HCT116 (cell line): ENCODE data around the gene ADAMTS14. TPM values are rescaled to one million over a fixed set of nuclear protein-coding genes. Genes with fewer than 3 reads are reported as not detected.

Experiments
- ATAC-seq: fragments of 200-7000 bp; cut with Tn5 transposase; 2 replicates; pipeline ENCODE4 v1.9.1; 2020; ENCODE audit warnings: mild to moderate bottlenecking, moderate library complexity
- BruUV-seq: library from RNA; stranded (reverse); fragments of 400-500 nt; replicated peaks from 2 replicates; lab custom pipeline; 2021; lab: Mats Ljungman, UMichigan
- CTCF ChIA-PET: fragments of 300-600 bp; sonication (Branson Sonifier 250); formaldehyde crosslinking; loops from one replicate; lab custom pipeline; 2021; ENCODE audit warnings: antibody characterized with exemption; lab: Charles Lee
- POLR2A ChIA-PET: fragments of 300-600, 350-600 bp; sonication (Branson Sonifier 250); formaldehyde crosslinking; loops from one replicate; lab custom pipeline; 2021; ENCODE audit warnings: antibody characterized with exemption; lab: Charles Lee
- RAD21 ChIA-PET, 2 experiments: fragments of 300-600 bp; sonication (Branson Sonifier 250); formaldehyde crosslinking; loops; one replicate each; lab custom pipeline; 2023; ENCODE audit warnings: low total read pairs in 2 of 2; ENCODE audit not compliant: uncharacterized antibody in 2 of 2, unreplicated experiment in 2 of 2, low non-redundant PET in 1 of 2; lab: Charles Lee
- DNase-seq: peaks from one replicate; pipeline ENCODE4 v3.0.0-alpha.2; 2010; ENCODE audit warnings: low read depth, low spot score
- H2AFZ ChIP-seq: fragments of 200-600 bp; shearing (Covaris generic), sonication (generic); 2 replicates; pipeline ENCODE4 v1.6.1; 2017; ENCODE audit warnings: low read depth, mixed run types, mixed read lengths, antibody characterized with exemption, low read length; ENCODE audit not compliant: poor library complexity, severe bottlenecking
- H3K27ac ChIP-seq: 2 replicates; pipeline ENCODE4 v1.5.1; 2012; ENCODE audit warnings: low read depth, low read length
- H3K27me3 ChIP-seq: fragments of 200-600 bp; sonication (generic); 2 replicates; pipeline ENCODE4 v1.6.1; 2016; ENCODE audit warnings: mixed run types, low read length, mixed read lengths; ENCODE audit not compliant: insufficient read depth
- H3K36me3 ChIP-seq, 2 experiments: fragments of 200-500 bp in 1 of 2; fragments of 200-600 bp in 1 of 2; sonication (Bioruptor generic) in 1 of 2; sonication (generic) in 1 of 2; 2 replicates each; pipeline versions ENCODE4 v1.5.1 to v1.6.1; 2014 to 2016; ENCODE audit warnings: low read length in 2 of 2, inconsistent platforms in 1 of 2, mixed read lengths in 1 of 2, mixed run types in 1 of 2; ENCODE audit not compliant: insufficient read depth in 2 of 2, control insufficient read depth in 1 of 2
- H3K4me1 ChIP-seq, 2 experiments: fragments of 200-600 bp in 1 of 2; sonication (generic) in 1 of 2; 2 replicates each; pipeline versions ENCODE4 v1.5.1 to v1.6.1; 2012 to 2017; ENCODE audit warnings: low read length in 2 of 2, inconsistent platforms in 1 of 2, mild to moderate bottlenecking in 1 of 2, mixed read lengths in 1 of 2, mixed run types in 1 of 2, moderate library complexity in 1 of 2; ENCODE audit not compliant: insufficient read depth in 2 of 2, control insufficient read depth in 1 of 2
- H3K4me2 ChIP-seq: fragments of 200-600 bp; sonication (generic); 2 replicates; pipeline ENCODE4 v1.6.1; 2017; ENCODE audit warnings: mixed run types, low read length, mixed read lengths
- H3K4me3 ChIP-seq, 2 experiments: fragments of 200-600 bp in 1 of 2; sonication (generic) in 1 of 2; replicated peaks in 1 of 2; 2 replicates each; pipeline ENCODE4 v1.5.1; 2011 to 2016; ENCODE audit warnings: low read length in 2 of 2, control low read depth in 1 of 2, low read depth in 1 of 2, mild to moderate bottlenecking in 1 of 2, mixed read lengths in 1 of 2, mixed run types in 1 of 2
- H3K79me2 ChIP-seq: fragments of 200-600 bp; sonication (generic); 2 replicates; pipeline ENCODE4 v1.6.1; 2017; ENCODE audit warnings: mild to moderate bottlenecking, mixed run types, low read length, moderate library complexity, mixed read lengths; ENCODE audit not compliant: insufficient read depth
- H3K9ac ChIP-seq: fragments of 200-600 bp; sonication (generic); 2 replicates; pipeline ENCODE4 v1.6.1; 2016; ENCODE audit warnings: low read length, mixed read lengths
- H3K9me2 ChIP-seq: fragments of 200-600 bp; sonication (generic), shearing (Covaris generic); 2 replicates; pipeline ENCODE4 v1.6.1; 2017; ENCODE audit warnings: mixed run types, mild to moderate bottlenecking, moderate library complexity; ENCODE audit not compliant: insufficient read depth
- H3K9me3 ChIP-seq, 2 experiments: fragments of 200-500 bp in 1 of 2; fragments of 200-600 bp in 1 of 2; sonication (Bioruptor generic) in 1 of 2; sonication (generic) in 1 of 2; 2 replicates each; pipeline ENCODE4 v1.6.1; 2014 to 2017; ENCODE audit warnings: low read length in 2 of 2, mixed read lengths in 2 of 2, inconsistent platforms in 1 of 2, low read depth in 1 of 2, mild to moderate bottlenecking in 1 of 2, mixed run types in 1 of 2, moderate library complexity in 1 of 2; ENCODE audit not compliant: control insufficient read depth in 1 of 2, insufficient read depth in 1 of 2
- H4K20me1 ChIP-seq: fragments of 200-600 bp; sonication (generic), shearing (Covaris generic); 2 replicates; pipeline ENCODE4 v1.6.1; 2017; ENCODE audit warnings: mixed run types, mild to moderate bottlenecking, moderate library complexity; ENCODE audit not compliant: insufficient read depth
- CBX3 ChIP-seq: IDR thresholded peaks from 2 replicates; pipeline ENCODE4 v1.6.1; 2012; ENCODE audit warnings: low read depth
- EGR1 ChIP-seq: IDR thresholded peaks from 2 replicates; pipeline ENCODE4 v1.6.1; 2012; ENCODE audit warnings: low read depth
- ELF1 ChIP-seq: IDR thresholded peaks from 2 replicates; pipeline ENCODE4 v1.6.1; 2012; ENCODE audit warnings: low read depth, borderline replicate concordance
- JUND ChIP-seq: IDR thresholded peaks from 2 replicates; pipeline ENCODE4 v1.6.1; 2012
- POLR2AphosphoS5 ChIP-seq: IDR thresholded peaks from 2 replicates; pipeline ENCODE4 v1.6.1; 2011; ENCODE audit warnings: mild to moderate bottlenecking, low read depth, low read length, moderate library complexity
- RAD21 ChIP-seq: IDR thresholded peaks from 2 replicates; pipeline ENCODE4 v1.6.1; 2012; ENCODE audit warnings: low read depth, mild to moderate bottlenecking
- REST ChIP-seq: IDR thresholded peaks from 2 replicates; pipeline ENCODE4 v1.6.1; 2012; ENCODE audit warnings: low read depth
- SIN3A ChIP-seq: IDR thresholded peaks from 2 replicates; pipeline ENCODE4 v1.6.1; 2012; ENCODE audit warnings: low read depth
- SP1 ChIP-seq: IDR thresholded peaks from 2 replicates; pipeline ENCODE4 v1.6.1; 2012; ENCODE audit warnings: low read depth
- SRF ChIP-seq: IDR thresholded peaks from 2 replicates; pipeline ENCODE4 v1.6.1; 2012; ENCODE audit warnings: low read depth
- TCF7L2 ChIP-seq: IDR thresholded peaks from 2 replicates; pipeline ENCODE4 v1.7.0; 2011; ENCODE audit warnings: borderline replicate concordance, inconsistent platforms; ENCODE audit not compliant: insufficient read depth, insufficient read length; ENCODE audit errors: extremely low read depth
- YY1 ChIP-seq: IDR thresholded peaks from 2 replicates; pipeline ENCODE4 v1.6.1; 2011; ENCODE audit warnings: low read length, low read depth, moderate library complexity, mild to moderate bottlenecking; ENCODE audit not compliant: insufficient replicate concordance; ENCODE audit errors: extremely low read depth
- ZFX ChIP-seq: fragments of 450-650 bp; IDR thresholded peaks from 2 replicates; pipeline ENCODE4 v1.6.1; 2017
- ZNF274 ChIP-seq: fragments of 200-500 bp; sonication (Bioruptor generic); IDR thresholded peaks from 2 replicates; pipeline ENCODE4 v1.6.1; 2014; ENCODE audit warnings: mild to moderate bottlenecking, low read depth, low read length, inconsistent platforms
- intact Hi-C: fragments of 100-400 bp; cut with micrococcal nuclease; formaldehyde crosslinking; loops from 2 replicates; pipeline ENCODE4 v1.10.0; 2022
- total RNA-seq: library from RNA; stranded (reverse); gene quantifications from one replicate; pipeline ENCODE4 v1.2.1, GENCODE V29; 2021; ENCODE audit not compliant: unreplicated experiment
- TF ChIP-seq, protein P1 (sequence below): IDR thresholded peaks from 2 replicates; pipeline ENCODE4 v1.6.1; 2012
- TF ChIP-seq, protein P2 (sequence below): IDR thresholded peaks from 2 replicates; pipeline ENCODE4 v1.6.1; 2012

The ADAMTS14 gene
- total RNA-seq, 1 experiment from 2014 or later = 13.2 TPM

GRCh38 chr10:70678757-70679489 is 6.6 kb downstream of the ADAMTS14 start:
- no peak for TF ChIP-seq TCF7L2
- no peak for TF ChIP-seq SIN3A
- TF ChIP-seq SRF = no peak
- TF ChIP-seq ZFX = no peak
- TF ChIP-seq, protein P1, sequence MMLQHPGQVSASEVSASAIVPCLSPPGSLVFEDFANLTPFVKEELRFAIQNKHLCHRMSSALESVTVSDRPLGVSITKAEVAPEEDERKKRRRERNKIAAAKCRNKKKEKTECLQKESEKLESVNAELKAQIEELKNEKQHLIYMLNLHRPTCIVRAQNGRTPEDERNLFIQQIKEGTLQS = no peak
- TF ChIP-seq YY1 = no peak
- TF ChIP-seq ZNF274 = no peak
- TF ChIP-seq, protein P2, sequence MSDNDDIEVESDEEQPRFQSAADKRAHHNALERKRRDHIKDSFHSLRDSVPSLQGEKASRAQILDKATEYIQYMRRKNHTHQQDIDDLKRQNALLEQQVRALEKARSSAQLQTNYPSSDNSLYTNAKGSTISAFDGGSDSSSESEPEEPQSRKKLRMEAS = no peak
- no peak for TF ChIP-seq ELF1
- Histone ChIP-seq H3K9me3 (no peaks in the 10 kb centered on the region), H3K4me1 (peaks cover 1 to 42% of the 10 kb centered on the region in 2 experiments), H3K36me3 (peaks cover 0 to 18% of the 10 kb centered on the region in 2 experiments; a peak in 2 of 4 replicates), H2AFZ (no peak overlapping the region), H3K4me2 (no peak overlapping the region), H3K27ac (no peak overlapping the region), H4K20me1 (no peaks in the 10 kb centered on the region), H3K27me3 (no peaks in the 10 kb centered on the region), H3K79me2 (peaks cover 63% of the 10 kb centered on the region), H3K9me2 (no peaks in the 10 kb centered on the region), H3K9ac (no peak overlapping the region), H3K4me3 (no peak overlapping the region)
- ChIA-PET POLR2A (no interaction called here), CTCF (no interaction called here), RAD21 (no interaction called here)
- intact Hi-C loops = no loop called here
- DNase-seq (no peak), ATAC-seq (no peak)
- no TSS peak for BruUV-seq

DNA sequence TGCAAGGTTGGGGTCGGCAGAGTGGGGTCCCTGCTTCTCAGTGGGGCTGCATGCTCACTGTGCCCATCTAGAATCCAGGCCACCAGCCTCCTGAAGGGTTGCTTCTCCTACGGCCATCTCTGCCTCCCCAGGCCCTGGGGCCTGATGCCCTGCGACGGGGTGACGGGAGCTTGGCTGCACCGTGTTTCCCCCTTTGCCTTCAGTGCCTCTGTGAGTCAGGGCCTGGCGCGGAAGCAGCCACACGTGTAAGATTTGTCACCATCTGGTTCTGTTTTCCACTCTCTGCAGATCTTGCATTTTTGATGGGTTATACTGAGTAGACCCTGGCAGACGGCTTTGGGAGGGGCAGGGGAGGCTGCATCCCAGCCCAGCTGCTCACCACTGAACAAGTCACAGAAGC is 7.2 kb downstream of the ADAMTS14 start:
- DNase-seq (no peak), ATAC-seq (no peak)
- POLR2A ChIA-PET = no interaction called here
- H3K4me1 ChIP-seq = peaks cover 0 to 36% of the 10 kb centered on the region in 2 experiments; a peak in 1 of 4 replicates
- intact Hi-C loops = no loop called here
- H3K4me2 ChIP-seq = no peak overlapping the region
- BruUV-seq = no TSS peak
- no peak overlapping the region for H3K27ac ChIP-seq
- no peaks in the 10 kb centered on the region for H3K27me3 ChIP-seq
- no peaks in the 10 kb centered on the region for H4K20me1 ChIP-seq
- RAD21 ChIA-PET = no interaction called here
- no peaks in the 10 kb centered on the region for H3K9me3 ChIP-seq
- H3K4me3 ChIP-seq = no peak overlapping the region
- peaks cover 58% of the 10 kb centered on the region for H3K79me2 ChIP-seq
- peaks cover 0 to 18% of the 10 kb centered on the region in 2 experiments; a peak in 2 of 4 replicates for H3K36me3 ChIP-seq
- H2AFZ ChIP-seq = no peak overlapping the region
- H3K9me2 ChIP-seq = no peaks in the 10 kb centered on the region
- H3K9ac ChIP-seq = no peak overlapping the region
- CTCF ChIA-PET = no interaction called here
- TF ChIP-seq SRF = no peak
- no peak for TF ChIP-seq JUND
- no peak for TF ChIP-seq CBX3
- TF ChIP-seq REST = no peak
- TF ChIP-seq POLR2AphosphoS5 = no peak
- TF ChIP-seq, protein P2 = no peak
- TF ChIP-seq YY1 = no peak
- TF ChIP-seq RAD21 = no peak
- no peak for TF ChIP-seq SP1
- TF ChIP-seq EGR1 = no peak
- TF ChIP-seq SIN3A = no peak
